Panc1 (cell line): ENCODE measurements around the gene LRPPRC. TPM values are rescaled to one million over a fixed set of nuclear protein-coding genes. Genes with fewer than 3 reads are reported as not detected.

Source experiments
- ATAC-seq: fragments of 200-7000 bp; cut with Tn5 transposase; 2 replicates; pipeline ENCODE4 v1.9.1; 2020; ENCODE audit warnings: mild to moderate bottlenecking, moderate library complexity
- BruUV-seq: library from RNA; stranded (reverse); fragments of 400-500 nt; replicated peaks from 2 replicates; lab custom pipeline; 2021; lab: Mats Ljungman, UMichigan
- CTCF ChIA-PET: fragments of 300-600 bp; sonication (Branson Sonifier 250); formaldehyde crosslinking; loops from one replicate; lab custom pipeline; 2022; ENCODE audit warnings: antibody characterized with exemption; lab: Charles Lee
- POLR2A ChIA-PET: fragments of 300-600 bp; sonication (Branson Sonifier 250); formaldehyde crosslinking; loops from one replicate; lab custom pipeline; 2022; ENCODE audit warnings: antibody characterized with exemption; lab: Charles Lee
- DNase-seq: peaks from one replicate; pipeline ENCODE4 v3.0.0-alpha.2; 2010; ENCODE audit warnings: low read depth, low spot score
- H3K27ac ChIP-seq: 2 replicates; pipeline ENCODE4 v1.5.1; 2011; ENCODE audit warnings: mild to moderate bottlenecking, low read length, inconsistent platforms
- H3K27me3 ChIP-seq: fragments of 200-500 bp; sonication (Bioruptor generic); 2 replicates; pipeline ENCODE4 v1.6.0; 2014; ENCODE audit warnings: low read length, inconsistent platforms; ENCODE audit not compliant: control insufficient read depth, insufficient read depth
- H3K36me3 ChIP-seq: fragments of 200-500 bp; sonication (Bioruptor generic); 2 replicates; pipeline ENCODE4 v1.5.1; 2014; ENCODE audit warnings: inconsistent platforms, mild to moderate bottlenecking, low read length, moderate library complexity; ENCODE audit not compliant: control insufficient read depth, insufficient read depth
- H3K4me1 ChIP-seq: 2 replicates; pipeline ENCODE4 v1.5.1; 2011; ENCODE audit warnings: inconsistent platforms, mild to moderate bottlenecking, low read length, moderate library complexity; ENCODE audit not compliant: control insufficient read depth, insufficient read depth
- H3K4me3 ChIP-seq, 2 experiments: 2 replicates each; pipeline ENCODE4 v1.5.1; 2011 to 2012; ENCODE audit warnings: low read depth in 2 of 2, low read length in 2 of 2, mild to moderate bottlenecking in 2 of 2, inconsistent platforms in 1 of 2, moderate library complexity in 1 of 2
- H3K9me3 ChIP-seq: fragments of 200-500 bp; sonication (Bioruptor generic); 2 replicates; pipeline ENCODE4 v1.5.1; 2014; ENCODE audit warnings: low read depth, mild to moderate bottlenecking, inconsistent platforms, low read length, moderate library complexity; ENCODE audit not compliant: control insufficient read depth, insufficient read depth
- POLR2AphosphoS5 ChIP-seq: IDR thresholded peaks from 2 replicates; pipeline ENCODE4 v1.6.1; 2012; ENCODE audit warnings: mild to moderate bottlenecking, low read depth, low read length, moderate library complexity
- SIN3A ChIP-seq: IDR thresholded peaks from 2 replicates; pipeline ENCODE4 v1.6.1; 2012; ENCODE audit warnings: low read depth, mild to moderate bottlenecking, low read length, moderate library complexity, borderline replicate concordance; ENCODE audit not compliant: insufficient read depth
- TCF7L2 ChIP-seq: IDR thresholded peaks from 2 replicates; pipeline ENCODE4 v1.6.1; 2011; ENCODE audit warnings: mild to moderate bottlenecking, low read depth, low read length, inconsistent platforms
- in situ Hi-C: cut with HindIII; loops from 2 replicates; pipeline ENCODE4 v1.10.0; 2016; ENCODE audit warnings: low sequenced_read_pairs, low pct_unique_long_range_greater_than_20kb
- intact Hi-C: fragments of 100-400 bp; cut with micrococcal nuclease; formaldehyde crosslinking; loops from one replicate; pipeline ENCODE4 v1.10.0; 2022; ENCODE audit not compliant: unreplicated experiment
- total RNA-seq: library from RNA; stranded (reverse); gene quantifications from one replicate; pipeline ENCODE4 v1.2.1, GENCODE V29; 2021; ENCODE audit not compliant: unreplicated experiment
- TF ChIP-seq, protein P1 (sequence below): fragments of 450-650 bp; IDR thresholded peaks from 2 replicates; pipeline ENCODE4 v1.5.1; 2017; ENCODE audit warnings: mild to moderate bottlenecking
- TF ChIP-seq, protein P2 (sequence below), 2 experiments: IDR thresholded peaks; 2 replicates each; pipeline ENCODE4 v1.6.1; 2011 to 2012; ENCODE audit warnings: low read depth in 2 of 2, control low read depth in 1 of 2, low read length in 1 of 2, mild to moderate bottlenecking in 1 of 2, moderate library complexity in 1 of 2; ENCODE audit not compliant: insufficient read depth in 1 of 2

The LRPPRC gene
- total RNA-seq, 1 experiment from 2014 or later = 207 TPM

DNA sequence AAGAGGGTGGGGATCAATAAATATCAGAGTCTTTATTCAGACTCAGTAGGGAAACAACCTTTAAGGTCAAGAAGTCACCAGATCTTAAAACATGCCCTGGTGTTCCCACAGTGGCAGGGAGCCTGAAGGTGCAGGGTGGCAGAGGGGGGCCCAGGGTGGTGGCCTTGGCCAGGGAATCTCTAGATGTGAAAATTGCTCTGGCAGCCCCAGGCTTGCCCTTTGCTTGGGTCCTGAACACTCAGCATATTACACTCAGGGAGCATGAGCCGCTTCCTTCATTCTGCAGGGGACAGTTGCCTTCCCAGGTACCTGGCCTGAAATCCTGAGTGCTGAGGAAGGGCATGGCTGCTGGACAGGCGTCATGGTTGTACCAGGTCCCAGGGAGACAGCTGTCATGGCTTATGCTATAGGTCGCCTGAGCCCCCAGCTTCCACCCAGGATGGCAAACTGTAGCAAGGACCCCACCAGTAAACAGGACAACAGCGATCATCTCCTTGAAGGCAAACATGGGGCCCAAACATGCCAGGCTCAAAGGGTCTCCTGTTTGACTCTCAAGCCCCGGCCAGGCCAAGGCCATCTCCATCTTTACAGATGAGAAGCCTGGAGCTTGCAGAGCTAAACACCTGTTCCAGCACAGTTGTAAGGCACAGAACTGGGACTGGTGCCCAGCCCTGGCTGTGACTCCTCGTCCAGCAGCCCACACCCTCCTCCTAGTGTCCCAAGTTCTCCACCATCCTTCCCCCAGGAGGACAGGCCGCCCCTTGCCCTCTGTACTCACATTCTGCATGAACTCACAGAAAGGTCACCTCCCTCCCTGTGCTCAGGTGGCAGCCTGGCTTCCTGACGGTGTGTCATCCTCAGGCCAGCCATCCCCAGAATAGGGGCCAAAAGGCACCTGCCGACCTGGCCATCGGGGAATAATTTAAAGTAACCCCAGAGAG, 142.4 kb downstream of the LRPPRC start:
- H3K4me1 ChIP-seq = peaks cover under 1% of the 10 kb centered on the region
- intact Hi-C loops = no loop called here
- ChIA-PET CTCF (no interaction called here), POLR2A (no interaction called here)
- H3K27ac ChIP-seq = no peak overlapping the region
- ATAC-seq (no peak; the same call in 1 of the 2 replicates), DNase-seq (no peak)
- no peak overlapping the region for H3K4me3 ChIP-seq
- in situ Hi-C loops = no loop called here
- TF ChIP-seq, protein P1, sequence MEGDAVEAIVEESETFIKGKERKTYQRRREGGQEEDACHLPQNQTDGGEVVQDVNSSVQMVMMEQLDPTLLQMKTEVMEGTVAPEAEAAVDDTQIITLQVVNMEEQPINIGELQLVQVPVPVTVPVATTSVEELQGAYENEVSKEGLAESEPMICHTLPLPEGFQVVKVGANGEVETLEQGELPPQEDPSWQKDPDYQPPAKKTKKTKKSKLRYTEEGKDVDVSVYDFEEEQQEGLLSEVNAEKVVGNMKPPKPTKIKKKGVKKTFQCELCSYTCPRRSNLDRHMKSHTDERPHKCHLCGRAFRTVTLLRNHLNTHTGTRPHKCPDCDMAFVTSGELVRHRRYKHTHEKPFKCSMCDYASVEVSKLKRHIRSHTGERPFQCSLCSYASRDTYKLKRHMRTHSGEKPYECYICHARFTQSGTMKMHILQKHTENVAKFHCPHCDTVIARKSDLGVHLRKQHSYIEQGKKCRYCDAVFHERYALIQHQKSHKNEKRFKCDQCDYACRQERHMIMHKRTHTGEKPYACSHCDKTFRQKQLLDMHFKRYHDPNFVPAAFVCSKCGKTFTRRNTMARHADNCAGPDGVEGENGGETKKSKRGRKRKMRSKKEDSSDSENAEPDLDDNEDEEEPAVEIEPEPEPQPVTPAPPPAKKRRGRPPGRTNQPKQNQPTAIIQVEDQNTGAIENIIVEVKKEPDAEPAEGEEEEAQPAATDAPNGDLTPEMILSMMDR = no peak
- TF ChIP-seq, protein P2, sequence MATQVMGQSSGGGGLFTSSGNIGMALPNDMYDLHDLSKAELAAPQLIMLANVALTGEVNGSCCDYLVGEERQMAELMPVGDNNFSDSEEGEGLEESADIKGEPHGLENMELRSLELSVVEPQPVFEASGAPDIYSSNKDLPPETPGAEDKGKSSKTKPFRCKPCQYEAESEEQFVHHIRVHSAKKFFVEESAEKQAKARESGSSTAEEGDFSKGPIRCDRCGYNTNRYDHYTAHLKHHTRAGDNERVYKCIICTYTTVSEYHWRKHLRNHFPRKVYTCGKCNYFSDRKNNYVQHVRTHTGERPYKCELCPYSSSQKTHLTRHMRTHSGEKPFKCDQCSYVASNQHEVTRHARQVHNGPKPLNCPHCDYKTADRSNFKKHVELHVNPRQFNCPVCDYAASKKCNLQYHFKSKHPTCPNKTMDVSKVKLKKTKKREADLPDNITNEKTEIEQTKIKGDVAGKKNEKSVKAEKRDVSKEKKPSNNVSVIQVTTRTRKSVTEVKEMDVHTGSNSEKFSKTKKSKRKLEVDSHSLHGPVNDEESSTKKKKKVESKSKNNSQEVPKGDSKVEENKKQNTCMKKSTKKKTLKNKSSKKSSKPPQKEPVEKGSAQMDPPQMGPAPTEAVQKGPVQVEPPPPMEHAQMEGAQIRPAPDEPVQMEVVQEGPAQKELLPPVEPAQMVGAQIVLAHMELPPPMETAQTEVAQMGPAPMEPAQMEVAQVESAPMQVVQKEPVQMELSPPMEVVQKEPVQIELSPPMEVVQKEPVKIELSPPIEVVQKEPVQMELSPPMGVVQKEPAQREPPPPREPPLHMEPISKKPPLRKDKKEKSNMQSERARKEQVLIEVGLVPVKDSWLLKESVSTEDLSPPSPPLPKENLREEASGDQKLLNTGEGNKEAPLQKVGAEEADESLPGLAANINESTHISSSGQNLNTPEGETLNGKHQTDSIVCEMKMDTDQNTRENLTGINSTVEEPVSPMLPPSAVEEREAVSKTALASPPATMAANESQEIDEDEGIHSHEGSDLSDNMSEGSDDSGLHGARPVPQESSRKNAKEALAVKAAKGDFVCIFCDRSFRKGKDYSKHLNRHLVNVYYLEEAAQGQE (IDR thresholded peaks at IDR 0.05; ENCODE audit: insufficient read depth in 1 of 2, low read depth in 2 of 2, low read length in 1 of 2) = no peak
- TF ChIP-seq POLR2AphosphoS5 (no peak), TCF7L2 (no peak), SIN3A (no peak)
- H3K27me3 ChIP-seq = peaks cover 35% of the 10 kb centered on the region
- no peaks in the 10 kb centered on the region for H3K9me3 ChIP-seq
- BruUV-seq = no TSS peak
- no peaks in the 10 kb centered on the region for H3K36me3 ChIP-seq

DNA sequence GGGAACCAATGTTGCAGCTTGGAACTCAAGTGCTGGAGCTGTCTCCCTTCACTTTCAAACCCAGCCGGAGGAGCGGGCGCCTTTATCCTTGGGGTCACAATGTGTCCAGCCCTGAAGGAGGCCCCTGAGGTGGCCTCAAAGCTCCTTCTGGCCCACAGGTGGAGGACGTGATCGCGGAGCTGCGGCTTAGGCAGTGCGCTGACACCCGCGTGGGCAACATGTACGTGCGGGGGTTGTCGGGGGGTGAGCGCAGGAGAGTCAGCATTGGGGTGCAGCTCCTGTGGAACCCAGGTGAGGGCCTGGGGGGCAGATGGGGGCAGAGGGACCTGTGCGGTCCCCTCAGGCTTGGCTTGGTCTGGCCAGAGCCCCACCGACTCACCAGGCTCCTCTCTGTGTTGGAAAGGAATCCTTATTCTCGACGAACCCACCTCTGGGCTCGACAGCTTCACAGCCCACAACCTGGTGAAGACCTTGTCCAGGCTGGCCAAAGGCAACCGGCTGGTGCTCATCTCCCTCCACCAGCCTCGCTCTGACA, 143.5 kb downstream of the LRPPRC start:
- ATAC-seq = no peak
- no peak overlapping the region for H3K4me3 ChIP-seq
- H3K4me1 ChIP-seq = peaks cover 5% of the 10 kb centered on the region
- no peak for DNase-seq
- TF ChIP-seq TCF7L2 = no peak
- BruUV-seq = no TSS peak
- intact Hi-C loops (no loop called here), in situ Hi-C loops (no loop called here)
- no peak overlapping the region for H3K27ac ChIP-seq
- POLR2A ChIA-PET = no interaction called here
- H3K9me3 ChIP-seq = no peaks in the 10 kb centered on the region
- H3K36me3 ChIP-seq = no peaks in the 10 kb centered on the region
- H3K27me3 ChIP-seq = peaks cover 23% of the 10 kb centered on the region
- CTCF ChIA-PET = no interaction called here
